CD4-positive, alpha-beta T cell (primary cell): ENCODE measurements around the gene NFE2L1. TPM values are rescaled to one million over a fixed set of nuclear protein-coding genes. Genes with fewer than 3 reads are reported as not detected.

ENCODE experiments used
- ATAC-seq: fragments of 200-7000 bp; cut with Tn5 transposase; one replicate; pipeline ENCODE4 v1.10.0; 2022; ENCODE audit warnings: mild to moderate bottlenecking; ENCODE audit not compliant: poor library complexity
- CTCF ChIA-PET: fragments of 350-600 bp; sonication (Branson Sonifier 250); formaldehyde crosslinking; loops from one replicate; lab custom pipeline; 2021; ENCODE audit warnings: antibody characterized with exemption, inconsistent platforms; lab: Charles Lee
- POLR2A ChIA-PET: fragments of 350-600 bp; sonication (Branson Sonifier 250); formaldehyde crosslinking; loops from one replicate; lab custom pipeline; 2021; ENCODE audit warnings: antibody characterized with exemption, inconsistent platforms; lab: Charles Lee
- DNase-seq, 14 experiments: peaks; one replicate each; pipeline ENCODE4 v3.0.0-alpha.2; 2013 to 2020; ENCODE audit warnings: mixed read lengths in 2 of 14
- H3K27ac ChIP-seq, 2 donors: one replicate each; pipeline versions ENCODE4 v1.5.1 to v1.7.0; 2013; ENCODE audit warnings: low read length in 2 of 2, low read depth in 1 of 2, mild to moderate bottlenecking in 1 of 2
- H3K27me3 ChIP-seq, 2 experiments: 1 replicate in 1 of 2; 2 replicates in 1 of 2; pipeline versions ENCODE4 v1.6.1 to v1.7.0; 2013; ENCODE audit warnings: low read length in 2 of 2, control low read depth in 1 of 2, mild to moderate bottlenecking in 1 of 2, moderate library complexity in 1 of 2; ENCODE audit not compliant: insufficient read depth in 2 of 2, control insufficient read depth in 1 of 2
- H3K36me3 ChIP-seq: one replicate; pipeline ENCODE4 v1.6.1; 2013; ENCODE audit warnings: low read length, control low read depth; ENCODE audit not compliant: insufficient read depth
- H3K4me1 ChIP-seq: one replicate; pipeline ENCODE4 v1.6.1; 2013; ENCODE audit warnings: low read length, control low read depth; ENCODE audit not compliant: insufficient read depth
- H3K4me3 ChIP-seq: one replicate; pipeline ENCODE4 v1.5.1; 2013; ENCODE audit warnings: mild to moderate bottlenecking, low read length, moderate library complexity
- H3K9me3 ChIP-seq, 2 experiments: 1 replicate in 1 of 2; 2 replicates in 1 of 2; pipeline versions ENCODE4 v1.6.1 to v1.7.0; 2013; ENCODE audit warnings: low read length in 2 of 2, mild to moderate bottlenecking in 2 of 2, control low read depth in 1 of 2, moderate library complexity in 1 of 2; ENCODE audit not compliant: control insufficient read depth in 1 of 2, insufficient read depth in 1 of 2
- H3K27ac Mint-ChIP-seq: one replicate; pipeline ENCODE4 v1.8.0; 2020; ENCODE audit warnings: mixed read lengths
- H3K27me3 Mint-ChIP-seq: one replicate; pipeline ENCODE4 v1.8.0; 2021; ENCODE audit warnings: mixed read lengths
- H3K36me3 Mint-ChIP-seq: one replicate; pipeline ENCODE4 v1.8.0; 2021; ENCODE audit warnings: low read depth, mixed read lengths
- H3K4me1 Mint-ChIP-seq: one replicate; pipeline ENCODE4 v1.8.0; 2021; ENCODE audit warnings: low read depth, mixed read lengths
- H3K4me3 Mint-ChIP-seq: one replicate; pipeline ENCODE4 v1.8.0; 2020; ENCODE audit warnings: mild to moderate bottlenecking, mixed read lengths
- H3K9me3 Mint-ChIP-seq: one replicate; pipeline ENCODE4 v1.8.0; 2020; ENCODE audit warnings: mixed read lengths
- intact Hi-C, 2 experiments: fragments of 100-400 bp; cut with DNase I in 1 of 2; cut with micrococcal nuclease in 1 of 2; formaldehyde crosslinking; loops; one replicate each; pipeline versions ENCODE4 v1.15.1 to v1.9.0; 2023 to 2025; cut with DNase I, micrococcal nuclease
- total RNA-seq, 174 experiments: library from RNA in 2 of 174; stranded (reverse) in 2 of 174; gene quantifications; one replicate each; pipeline ENCODE4 v1.2.3 and lab custom pipeline; 2021 to 2026
- TF ChIP-seq, protein P1 (sequence below): fragments of 200-600 bp; IDR thresholded peaks from one replicate; pipeline ENCODE4 v1.8.0; 2022; ENCODE audit warnings: antibody characterized with exemption, mild to moderate bottlenecking

The NFE2L1 gene
- total RNA-seq, 2 experiments from 2014 or later = 28.1 to 30.6 TPM

DNA sequence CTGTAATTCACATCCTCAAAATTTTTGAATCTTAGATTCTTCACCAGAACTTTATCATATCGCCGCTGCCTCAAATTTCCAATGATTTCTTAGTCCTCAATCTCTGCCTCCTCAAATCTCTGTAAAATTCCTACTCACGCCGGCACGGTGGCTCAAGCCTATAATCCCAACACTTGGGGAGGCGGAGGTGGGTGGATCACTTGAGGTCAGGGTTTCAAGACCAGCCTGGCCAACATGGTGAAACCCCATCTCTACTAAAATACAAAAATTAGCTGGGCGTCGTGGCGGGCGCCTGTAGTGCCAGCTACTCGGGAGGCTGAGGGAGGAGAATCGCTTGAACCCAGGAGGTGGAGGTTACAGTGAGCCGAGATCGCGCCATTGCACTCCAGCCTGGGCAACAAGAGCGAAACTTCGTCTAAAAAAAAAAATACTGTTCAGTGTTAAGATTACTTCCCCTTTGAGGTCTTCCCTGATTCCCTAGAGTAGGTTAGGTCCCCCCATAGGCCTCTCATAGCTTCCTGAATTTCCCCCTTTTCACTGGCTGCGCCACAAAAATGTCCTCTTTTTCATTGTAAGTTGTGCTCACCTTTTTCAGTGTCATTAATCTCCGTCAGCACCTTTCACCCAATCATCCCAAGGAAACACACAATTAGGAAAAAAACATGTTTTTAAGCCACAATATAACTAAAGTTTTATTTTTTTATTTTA, 54.0 kb downstream of the NFE2L1 start:
- Mint-ChIP-seq H3K36me3 (peaks cover 7% of the 10 kb centered on the region), H3K27me3 (no peaks in the 10 kb centered on the region), H3K4me1 (peaks cover 54% of the 10 kb centered on the region), H3K9me3 (no peaks in the 10 kb centered on the region), H3K4me3 (peak overlapping the region; percentile 92), H3K27ac (peak overlapping the region; percentile 74)
- no peak for ATAC-seq
- no peak for DNase-seq
- intact Hi-C loops = loop anchor here in 1 of 2 experiments (10.0 kb wide), 1 partner anchor 267 kb away; the partner anchor contains the start of genes LRRC46 and MRPL10
- Histone ChIP-seq H3K27ac (no peak overlapping the region), H3K4me3 (no peak overlapping the region), H3K27me3 (no peaks in the 10 kb centered on the region), H3K9me3 (no peaks in the 10 kb centered on the region), H3K36me3 (no peaks in the 10 kb centered on the region), H3K4me1 (peaks cover 28% of the 10 kb centered on the region)
- CTCF ChIA-PET = no interaction called here
- TF ChIP-seq, protein P1, sequence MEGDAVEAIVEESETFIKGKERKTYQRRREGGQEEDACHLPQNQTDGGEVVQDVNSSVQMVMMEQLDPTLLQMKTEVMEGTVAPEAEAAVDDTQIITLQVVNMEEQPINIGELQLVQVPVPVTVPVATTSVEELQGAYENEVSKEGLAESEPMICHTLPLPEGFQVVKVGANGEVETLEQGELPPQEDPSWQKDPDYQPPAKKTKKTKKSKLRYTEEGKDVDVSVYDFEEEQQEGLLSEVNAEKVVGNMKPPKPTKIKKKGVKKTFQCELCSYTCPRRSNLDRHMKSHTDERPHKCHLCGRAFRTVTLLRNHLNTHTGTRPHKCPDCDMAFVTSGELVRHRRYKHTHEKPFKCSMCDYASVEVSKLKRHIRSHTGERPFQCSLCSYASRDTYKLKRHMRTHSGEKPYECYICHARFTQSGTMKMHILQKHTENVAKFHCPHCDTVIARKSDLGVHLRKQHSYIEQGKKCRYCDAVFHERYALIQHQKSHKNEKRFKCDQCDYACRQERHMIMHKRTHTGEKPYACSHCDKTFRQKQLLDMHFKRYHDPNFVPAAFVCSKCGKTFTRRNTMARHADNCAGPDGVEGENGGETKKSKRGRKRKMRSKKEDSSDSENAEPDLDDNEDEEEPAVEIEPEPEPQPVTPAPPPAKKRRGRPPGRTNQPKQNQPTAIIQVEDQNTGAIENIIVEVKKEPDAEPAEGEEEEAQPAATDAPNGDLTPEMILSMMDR = no peak
- POLR2A ChIA-PET = interaction anchor here (3.8 kb wide), 1 partner anchor 10 kb away, joined by 21 read pairs; no protein-coding TSS in a partner anchor

DNA sequence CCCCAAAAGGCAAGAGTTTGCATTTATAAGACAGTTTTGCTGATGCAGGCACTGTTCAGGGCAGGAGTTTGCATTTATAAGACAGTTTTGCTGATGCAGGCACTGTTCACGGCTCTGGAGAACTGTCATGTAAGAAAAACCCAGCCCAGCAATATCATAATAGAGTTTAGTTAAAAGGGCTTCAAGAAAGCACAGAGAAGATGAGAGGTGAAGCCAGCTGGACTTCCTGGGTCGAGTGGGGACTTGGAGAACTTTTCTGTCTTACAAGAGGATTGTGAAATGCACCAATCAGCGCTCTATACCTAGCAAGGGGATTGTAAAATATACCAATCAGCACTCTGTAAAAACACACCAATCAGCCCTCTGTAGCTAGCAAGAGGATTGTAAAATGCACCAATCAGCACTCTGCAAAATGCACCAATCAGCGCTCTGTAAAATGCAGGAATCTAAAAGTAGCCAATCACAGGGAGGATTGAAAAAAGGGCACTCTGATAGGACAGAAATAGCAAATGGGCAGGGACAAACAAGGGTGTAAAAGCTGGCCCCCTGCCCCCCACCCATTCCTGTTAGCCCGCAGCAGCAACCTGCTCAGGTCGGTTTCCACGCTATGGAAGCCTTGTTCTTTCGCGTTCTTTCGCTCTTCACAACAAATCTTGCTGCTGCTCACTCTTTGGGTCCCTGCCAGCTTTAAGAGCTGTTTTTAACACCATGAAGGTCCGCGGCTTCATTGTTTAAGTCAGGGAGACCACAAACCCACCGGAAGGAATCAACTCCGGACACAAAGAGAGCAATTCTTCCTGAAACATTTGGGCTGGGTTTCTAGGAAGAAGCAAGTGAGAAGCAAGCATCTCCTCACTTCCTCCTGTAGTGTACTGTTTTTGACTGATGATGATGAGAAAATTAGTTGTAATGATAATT, 54.9 kb downstream of the NFE2L1 start:
- no peak overlapping the region for H3K27ac ChIP-seq
- H3K9me3 ChIP-seq = no peaks in the 10 kb centered on the region
- ChIA-PET CTCF (no interaction called here), POLR2A (interaction anchor here (1.2 to 3.8 kb wide), 2 partner anchors 9 to 10 kb away, joined by 6 to 21 read pairs; no protein-coding TSS in a partner anchor)
- TF ChIP-seq, protein P1 = no peak
- ATAC-seq (no peak), DNase-seq (peak in 4 of 14 experiments; percentile 8 to 64 (median 41))
- intact Hi-C loops = loop anchor here in 1 of 2 experiments (10.0 kb wide), 1 partner anchor 268 kb away; the partner anchor contains the start of genes LRRC46 and MRPL10
- no peak overlapping the region for H3K4me3 ChIP-seq
- Mint-ChIP-seq H3K27me3 (no peaks in the 10 kb centered on the region), H3K36me3 (peaks cover 15% of the 10 kb centered on the region), H3K27ac (peak overlapping the region; percentile 74), H3K4me1 (peaks cover 56% of the 10 kb centered on the region), H3K9me3 (no peaks in the 10 kb centered on the region), H3K4me3 (peak overlapping the region; percentile 92)
- H3K36me3 ChIP-seq = no peaks in the 10 kb centered on the region
- peaks cover 30% of the 10 kb centered on the region for H3K4me1 ChIP-seq
- H3K27me3 ChIP-seq = no peaks in the 10 kb centered on the region

DNA sequence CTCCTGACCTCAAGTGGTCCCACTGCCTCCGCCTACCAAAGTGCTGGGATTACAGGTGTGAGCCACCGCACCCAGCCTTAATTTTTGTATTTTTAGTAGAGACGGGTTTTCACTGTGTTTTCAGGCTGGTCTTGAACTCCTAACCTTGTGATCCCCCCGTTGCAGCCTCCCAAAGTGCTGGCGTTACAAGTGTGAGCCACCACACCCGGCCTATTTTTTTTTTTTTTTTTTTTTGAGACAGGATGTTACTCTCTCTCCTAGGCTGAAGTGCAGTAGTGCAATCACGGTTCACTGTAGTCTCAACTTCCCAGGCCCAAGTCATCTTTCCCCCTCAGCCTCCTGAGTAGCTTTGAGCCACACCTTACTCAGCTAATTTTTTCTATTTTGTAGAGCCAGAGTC, 56.3 kb downstream of the NFE2L1 start:
- Mint-ChIP-seq H3K27ac (peak overlapping the region; percentile 11), H3K36me3 (peaks cover 15% of the 10 kb centered on the region), H3K9me3 (no peaks in the 10 kb centered on the region), H3K27me3 (no peaks in the 10 kb centered on the region), H3K4me3 (peak overlapping the region; percentile 40), H3K4me1 (peaks cover 64% of the 10 kb centered on the region)
- H3K36me3 ChIP-seq = no peaks in the 10 kb centered on the region
- ATAC-seq (no peak), DNase-seq (no peak)
- intact Hi-C loops = loop anchor here in 1 of 2 experiments (10.0 kb wide), 1 partner anchor 270 kb away; the partner anchor contains the start of genes LRRC46 and MRPL10
- H3K9me3 ChIP-seq = no peaks in the 10 kb centered on the region
- ChIA-PET POLR2A (no interaction called here), CTCF (no interaction called here)
- no peak overlapping the region for H3K27ac ChIP-seq
- TF ChIP-seq, protein P1 = no peak
- peaks cover 41% of the 10 kb centered on the region for H3K4me1 ChIP-seq
- H3K27me3 ChIP-seq = no peaks in the 10 kb centered on the region
- no peak overlapping the region for H3K4me3 ChIP-seq
